HG02642 (cell line): ENCODE results near the gene BLMH.
"Not testable (repeated sequence)": the region's sequence is repeated elsewhere in the genome, so short reads cannot be mapped to it uniquely, and the experiment has no call there.

Experiments used
- ATAC-seq: cut with Tn5 transposase; IDR thresholded peaks from one replicate; pipeline ENCODE4 v1.9.1; 2021; ENCODE audit warnings: mild to moderate bottlenecking; ENCODE audit not compliant: unreplicated experiment, poor library complexity

BLMH gene

GRCh38 chr17:30234296-30234695 is 57.4 kb downstream of the BLMH start:
- ATAC-seq: no peak

GRCh38 chr17:30232824-30233427 is 58.8 kb downstream of the BLMH start:
- ATAC-seq: no peak

GRCh38 chr17:30232015-30232823 is 59.5 kb downstream of the BLMH start:
- no peak for ATAC-seq

DNA sequence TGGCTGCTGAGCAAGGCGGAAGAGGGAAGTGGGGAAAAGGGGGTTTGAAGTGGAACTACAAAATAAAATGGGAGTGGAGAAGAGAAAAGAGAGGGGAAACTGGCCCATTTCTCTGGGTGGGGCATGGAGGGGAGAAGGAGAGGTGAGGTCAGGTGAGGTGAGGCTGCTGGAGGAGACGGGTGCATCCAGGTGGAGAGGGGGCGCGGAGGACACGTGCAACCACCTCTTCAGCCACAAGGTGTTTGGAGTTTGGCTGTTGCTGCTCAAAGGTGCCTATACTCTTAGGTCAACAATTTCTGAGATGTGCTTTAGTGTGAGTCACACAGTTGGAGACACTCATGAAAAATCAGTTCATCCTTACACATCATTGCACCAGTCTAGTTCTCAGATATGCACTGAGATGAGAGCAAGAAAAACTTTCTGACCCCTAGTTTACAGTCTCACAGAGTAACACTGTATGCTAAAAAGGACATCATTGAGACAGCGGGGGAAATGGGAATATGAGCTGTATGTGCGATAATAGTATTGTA is 61.1 kb downstream of the BLMH start:
- no peak for ATAC-seq

- ATAC-seq: not testable (repeated sequence)
These were observed 61.7 kb downstream of the BLMH start for GRCh38 chr17:30230009-30230408.

- ATAC-seq: no peak
These were observed 62.7 kb downstream of the BLMH start for GRCh38 chr17:30229012-30229411.

- ATAC-seq: no peak
These were observed 63.7 kb downstream of the BLMH start for GRCh38 chr17:30228011-30228410.

DNA sequence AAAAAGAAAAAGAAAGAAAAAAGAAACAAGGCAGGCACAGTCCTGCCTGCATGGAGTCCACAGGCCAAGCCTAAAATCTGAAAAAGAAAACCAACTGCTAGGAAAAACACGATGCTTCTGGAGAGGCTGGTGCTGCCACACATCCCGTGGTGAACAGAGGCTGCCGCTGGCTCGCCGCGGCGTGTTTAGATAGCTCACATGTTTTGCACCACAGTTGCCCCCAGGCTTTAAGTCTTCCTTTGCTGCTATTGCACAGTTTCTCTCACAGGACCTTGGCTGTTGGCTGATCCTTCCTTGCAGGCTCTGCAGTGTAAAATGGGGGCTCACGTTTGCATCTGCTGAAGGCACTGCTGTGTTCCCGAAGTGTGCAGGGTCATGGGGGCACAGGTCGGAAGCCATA is 64.9 kb downstream of the BLMH start:
- ATAC-seq: no peak

- ATAC-seq: no peak
These were observed 65.7 kb downstream of the BLMH start for GRCh38 chr17:30225919-30226553.

- no peak for ATAC-seq
These were observed 66.6 kb downstream of the BLMH start for GRCh38 chr17:30225112-30225511.

GRCh38 chr17:30224419-30224960 is 67.3 kb downstream of the BLMH start:
- ATAC-seq: no peak

DNA sequence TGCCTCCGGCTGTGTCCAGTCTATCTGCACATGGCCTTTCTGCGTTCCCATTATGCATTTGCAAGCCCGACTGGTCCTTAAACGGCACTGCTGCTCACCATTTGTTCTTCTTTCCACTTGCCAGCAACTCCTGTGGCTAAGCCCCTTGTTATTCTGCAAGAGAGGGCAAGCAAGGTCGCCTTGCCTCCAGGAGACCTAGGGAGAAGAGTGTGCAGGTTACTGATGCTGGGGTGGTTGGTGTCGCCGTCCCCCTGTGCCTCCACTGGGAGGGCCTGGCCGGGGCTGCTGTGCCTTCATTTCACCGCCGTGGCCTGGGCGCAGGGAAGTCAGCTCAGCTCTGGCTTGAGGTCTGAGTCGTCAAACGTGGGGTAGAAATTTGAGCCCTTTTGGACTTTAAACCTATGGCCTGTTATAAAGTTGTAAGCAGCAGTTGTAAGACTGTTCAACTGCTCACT is 69.0 kb downstream of the BLMH start:
- no peak for ATAC-seq

DNA sequence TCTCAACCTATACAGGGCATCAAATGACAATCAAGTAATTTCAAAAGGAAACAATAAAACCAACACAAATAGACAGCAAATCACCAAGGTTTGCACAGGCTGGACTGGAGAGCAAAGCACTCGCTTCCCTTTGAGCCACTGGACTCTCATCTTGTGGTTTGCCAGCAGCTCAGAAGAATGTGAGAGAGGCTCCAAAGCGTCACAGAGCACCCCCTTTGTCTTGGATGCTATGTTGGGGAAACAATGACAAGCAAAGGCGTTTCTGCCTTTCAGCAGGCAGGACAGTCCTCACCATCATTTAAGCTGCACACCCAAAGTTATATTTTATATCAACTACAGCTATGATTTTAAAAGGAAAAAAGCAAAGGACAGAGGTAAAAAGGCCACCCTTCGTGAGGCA is 69.5 kb downstream of the BLMH start:
- no peak for ATAC-seq

GRCh38 chr17:30221346-30221745 is 70.4 kb downstream of the BLMH start:
- ATAC-seq: no peak

GRCh38 chr17:30220414-30220813 is 71.3 kb downstream of the BLMH start:
- ATAC-seq: no peak

DNA sequence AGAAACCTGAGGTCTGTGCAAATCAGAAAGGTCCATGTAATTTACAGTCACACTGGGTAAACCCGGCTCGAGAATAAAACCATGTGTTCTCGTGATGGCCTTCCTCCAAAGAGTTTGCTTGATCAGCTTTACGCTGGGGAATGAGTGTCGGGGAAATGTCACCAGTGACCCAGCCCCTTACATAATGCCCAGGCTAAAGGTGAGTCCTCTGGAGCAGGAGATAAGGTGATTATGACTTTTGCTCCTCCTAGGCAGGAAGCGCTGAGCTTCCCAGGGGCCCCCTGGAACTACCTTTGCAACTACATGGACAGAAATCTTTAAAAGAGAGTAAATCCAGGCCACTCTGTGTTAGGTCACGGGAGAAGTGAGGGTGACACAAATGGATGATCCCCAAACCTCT is 71.9 kb downstream of the BLMH start:
- ATAC-seq: no peak

- ATAC-seq: no peak
These were observed 72.4 kb downstream of the BLMH start for GRCh38 chr17:30219315-30219714.

DNA sequence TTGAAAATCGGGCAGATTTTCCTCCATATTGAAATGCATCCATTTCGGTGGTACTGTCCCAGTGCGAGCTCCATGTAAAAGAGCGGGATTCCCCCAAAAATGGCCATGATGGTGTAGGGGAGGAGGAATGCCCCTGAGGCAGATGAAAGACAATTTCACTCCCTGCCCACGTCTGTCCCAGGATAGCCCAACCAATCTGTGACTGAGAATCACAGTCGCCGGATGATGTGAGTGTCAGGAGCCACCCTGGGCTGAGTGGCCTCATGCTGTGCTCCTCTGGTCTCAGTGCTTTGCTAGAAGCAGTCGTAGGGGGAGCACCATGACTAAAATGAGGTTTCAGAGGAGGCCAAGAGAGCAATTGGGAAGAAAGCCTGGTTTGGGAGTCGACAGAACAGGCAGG is 72.9 kb downstream of the BLMH start:
- no peak for ATAC-seq

DNA sequence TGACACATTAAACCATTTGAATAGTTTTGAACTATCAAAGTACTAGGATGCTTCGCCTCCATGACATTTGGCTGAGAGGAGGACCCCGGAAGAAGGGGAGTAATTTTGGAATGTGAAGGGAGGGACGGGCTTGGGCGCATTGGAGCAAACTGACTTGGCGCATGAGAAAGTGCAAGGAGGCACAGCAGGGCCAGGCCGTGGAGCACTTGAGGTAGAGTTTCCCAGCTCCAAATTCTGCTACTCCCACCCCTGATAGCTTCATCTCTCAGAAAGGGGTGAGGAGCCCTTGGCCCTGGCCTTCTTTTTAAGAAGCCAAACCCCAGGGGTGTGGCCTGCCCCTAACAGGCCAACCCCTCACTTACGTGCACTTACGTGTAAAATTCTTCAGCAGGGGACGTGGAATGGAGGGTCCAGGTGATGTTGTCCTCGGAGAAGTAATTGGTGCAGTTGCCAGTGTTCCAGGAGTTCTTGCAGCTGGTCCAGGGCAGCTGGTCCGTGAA is 73.9 kb downstream of the BLMH start:
- ATAC-seq: no peak

GRCh38 chr17:30217054-30217453 is 74.7 kb downstream of the BLMH start:
- no peak for ATAC-seq

- peak; percentile 74 for ATAC-seq
These were observed 79.0 kb downstream of the BLMH start for GRCh38 chr17:30212750-30213149.
